ENCODE measurements around the gene FCN1.

DNA sequence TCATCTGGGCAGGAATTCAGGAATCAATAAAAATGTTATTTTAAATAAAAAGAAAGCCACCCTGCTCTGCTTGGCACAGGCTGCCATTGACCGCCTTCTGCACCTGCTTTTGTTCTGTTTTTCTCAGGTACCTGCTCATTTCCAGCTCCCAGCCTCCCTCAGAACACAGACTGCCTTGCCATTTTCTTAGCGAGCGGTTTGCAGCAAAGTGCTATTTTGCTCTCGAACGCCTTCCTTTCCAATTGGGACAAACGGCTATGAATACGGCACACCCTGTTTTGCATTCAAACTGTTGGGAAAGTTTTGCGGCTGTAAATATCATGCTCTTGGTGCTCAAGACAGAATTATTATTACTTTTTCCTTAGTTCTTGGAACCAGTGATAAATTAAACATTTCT, 25.1 kb upstream of the FCN1 start:
- TF ChIP-seq CTCF (IDR thresholded peaks at IDR 0.05) (no peak), POLR2A (IDR thresholded peaks at IDR 0.05) (no peak)
